GM21447 (cell line): Measurements from ENCODE around the gene CACNA1C.

Experiments
- ATAC-seq: cut with Tn5 transposase; IDR thresholded peaks from one replicate; pipeline ENCODE4 v1.9.1; 2021; ENCODE audit not compliant: unreplicated experiment

The CACNA1C gene

DNA sequence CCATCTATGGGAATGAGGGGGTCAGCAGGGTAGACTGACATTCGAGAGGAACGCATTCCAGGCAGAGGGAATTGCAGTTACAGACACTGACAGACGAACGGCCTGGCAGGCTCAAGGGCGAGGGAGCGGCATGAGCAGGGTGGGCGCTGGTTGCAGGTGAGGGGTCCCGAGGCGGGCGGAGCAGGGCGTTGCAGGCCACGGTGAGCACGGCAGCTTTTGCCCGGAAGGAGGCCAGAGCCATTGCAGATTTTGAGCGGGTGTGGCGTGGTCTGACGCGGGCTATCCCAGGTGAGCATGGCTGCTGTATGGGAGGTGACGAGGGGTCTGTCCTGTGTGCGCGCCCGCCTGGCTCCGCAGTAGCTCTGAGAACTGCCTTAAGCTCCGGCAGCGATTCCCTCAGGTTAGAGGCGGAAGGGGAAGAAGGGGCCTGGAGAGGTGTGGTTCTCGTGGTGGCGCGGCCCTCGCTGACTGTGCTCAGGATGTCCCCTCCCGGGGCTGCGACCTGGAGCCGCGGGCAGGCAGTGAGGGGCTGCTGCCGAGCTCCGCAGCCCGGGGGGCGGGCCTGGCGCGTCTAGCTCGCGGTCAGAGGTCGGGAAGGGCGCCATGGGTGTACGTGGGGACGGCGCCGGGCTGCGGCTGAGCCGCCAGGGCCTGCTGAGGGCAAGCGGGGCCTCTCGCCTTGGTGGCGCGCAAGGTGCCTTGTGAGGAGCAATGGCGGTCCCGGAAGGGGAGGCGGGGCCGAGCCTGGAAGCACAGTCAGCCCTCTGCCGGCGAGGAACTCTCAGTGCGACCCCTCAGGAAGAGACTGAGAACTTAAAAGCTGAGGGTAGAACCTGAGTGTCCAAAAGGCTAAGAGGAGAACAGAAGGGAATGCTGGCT, 177.1 kb downstream of the CACNA1C start:
- no peak for ATAC-seq

DNA sequence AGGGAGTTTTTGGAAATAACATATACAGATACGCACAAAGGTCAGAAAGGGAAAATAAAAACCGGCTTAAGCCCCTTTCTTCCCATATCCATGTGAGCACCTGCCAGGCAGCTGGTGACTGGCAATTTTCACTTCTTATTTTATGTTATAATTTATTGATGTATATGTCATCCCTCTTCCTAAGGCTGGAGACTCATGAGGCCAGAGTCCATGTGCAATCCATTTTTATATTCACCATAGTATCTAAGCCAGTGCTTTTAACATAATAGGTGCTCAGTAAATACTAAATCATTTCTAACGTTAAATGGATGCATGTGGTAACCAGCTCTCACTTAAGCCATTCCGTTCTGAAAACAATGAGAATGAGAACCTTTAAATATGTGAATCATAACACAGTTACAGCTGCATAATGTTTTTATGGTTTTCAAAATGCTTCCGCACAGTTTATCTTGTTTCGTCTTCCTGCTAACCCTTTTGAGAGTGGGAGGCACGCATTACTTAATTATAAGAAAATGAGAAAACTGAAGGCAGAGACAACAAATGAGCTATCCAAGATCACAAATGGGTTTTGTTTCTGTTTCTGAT, 178.3 kb downstream of the CACNA1C start:
- ATAC-seq: no peak

GRCh38 chr12:2231956-2232355, 179.2 kb downstream of the CACNA1C start:
- ATAC-seq: no peak

GRCh38 chr12:2233034-2233433, 180.2 kb downstream of the CACNA1C start:
- ATAC-seq: no peak

DNA sequence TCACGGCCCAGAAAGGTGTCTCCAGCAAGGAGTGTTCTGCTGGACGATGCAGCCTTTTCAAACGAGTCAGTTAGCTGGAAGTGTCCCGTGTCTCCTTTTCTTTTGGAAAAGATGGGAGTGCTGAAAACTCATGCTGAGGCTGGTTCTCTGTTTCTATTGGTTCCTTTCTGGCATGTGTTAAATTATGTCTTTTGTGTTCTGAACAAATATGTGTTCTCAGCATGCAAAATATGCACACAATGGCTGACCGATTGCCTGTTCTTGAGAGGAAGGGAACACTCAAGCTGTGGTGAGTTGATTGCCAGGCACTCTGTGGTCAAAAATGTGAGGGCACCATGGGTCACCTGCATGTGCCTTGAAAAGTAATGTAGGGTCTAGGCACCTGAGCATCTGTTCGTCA, 181.3 kb downstream of the CACNA1C start:
- ATAC-seq: no peak

DNA sequence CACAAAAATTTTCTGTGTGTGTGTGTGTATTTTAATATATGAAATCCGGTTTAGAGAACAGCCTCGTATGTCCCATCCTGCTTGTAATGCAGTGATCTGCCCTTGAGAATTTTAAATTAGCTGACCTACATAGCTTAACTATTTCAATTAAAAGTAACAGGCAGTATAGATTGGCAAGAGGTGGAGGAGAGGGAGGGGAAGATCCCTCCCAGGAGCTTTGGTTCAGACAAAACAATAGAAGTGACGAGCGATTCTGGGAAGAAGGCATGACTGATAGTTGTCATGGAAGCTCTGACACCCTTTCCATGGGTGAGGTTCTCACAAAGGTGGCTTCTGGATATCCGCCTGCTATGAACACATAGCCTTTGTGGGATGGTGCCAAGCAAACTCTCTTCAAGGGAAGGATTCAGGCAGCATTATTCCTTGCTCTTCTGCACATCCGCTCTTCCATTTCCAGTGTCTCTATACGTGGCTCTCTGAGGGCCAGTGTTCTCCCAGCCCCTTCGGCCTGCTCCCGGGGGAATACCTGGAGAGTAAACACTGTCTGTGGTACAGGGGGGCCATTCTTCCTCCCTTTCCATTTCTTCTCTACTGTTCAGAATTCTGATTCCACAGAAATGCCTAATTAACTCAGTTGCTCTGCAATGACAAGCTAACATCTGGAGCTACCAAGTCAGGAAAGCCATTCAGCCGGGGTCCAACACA, 182.0 kb downstream of the CACNA1C start:
- no peak for ATAC-seq

- ATAC-seq: no peak
These were observed 183.9 kb downstream of the CACNA1C start for GRCh38 chr12:2236506-2237294.

DNA sequence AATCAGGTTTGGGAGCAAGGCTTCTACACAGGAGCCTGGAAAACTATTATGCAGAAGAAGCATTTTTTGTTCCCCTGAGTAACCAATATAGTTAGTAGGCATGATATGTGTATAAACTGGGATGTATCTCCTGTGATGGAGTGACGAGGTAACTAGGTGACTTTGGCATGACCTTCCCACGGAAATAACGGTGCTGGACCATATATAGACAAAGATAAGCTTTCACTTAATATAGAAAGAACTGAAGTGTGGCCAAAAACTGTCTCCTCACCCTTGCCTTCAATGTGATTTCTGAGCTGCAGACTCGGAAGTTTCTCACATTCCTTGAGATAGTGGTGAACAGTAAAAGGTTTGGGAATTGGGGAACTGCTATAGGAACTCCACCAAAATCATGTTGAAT, 185.3 kb downstream of the CACNA1C start:
- no peak for ATAC-seq

DNA sequence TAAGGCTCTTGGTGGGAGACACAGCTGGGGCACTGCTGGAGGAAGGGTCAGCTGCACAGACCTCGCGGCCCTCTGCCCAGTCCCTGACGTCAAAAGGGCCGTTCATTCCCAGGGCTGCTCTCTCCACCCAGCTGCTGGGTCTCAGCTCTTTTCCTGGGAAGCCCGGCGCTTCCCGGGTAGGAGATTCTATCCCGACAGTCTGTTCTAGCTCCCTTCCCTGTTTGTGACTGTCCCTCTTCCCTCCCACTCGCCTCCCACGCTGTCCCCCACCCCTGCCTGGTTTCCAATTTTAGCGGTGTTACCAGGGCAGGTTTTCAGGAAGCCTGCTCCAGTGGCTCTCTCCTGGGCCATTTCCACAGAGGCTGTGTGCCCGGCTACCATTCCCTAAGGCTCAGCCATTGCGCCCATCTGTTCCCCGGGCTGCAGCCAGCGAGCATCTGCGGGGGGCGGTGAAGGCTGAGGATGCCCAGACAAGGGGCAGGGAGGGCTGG, 186.6 kb downstream of the CACNA1C start:
- ATAC-seq: no peak

DNA sequence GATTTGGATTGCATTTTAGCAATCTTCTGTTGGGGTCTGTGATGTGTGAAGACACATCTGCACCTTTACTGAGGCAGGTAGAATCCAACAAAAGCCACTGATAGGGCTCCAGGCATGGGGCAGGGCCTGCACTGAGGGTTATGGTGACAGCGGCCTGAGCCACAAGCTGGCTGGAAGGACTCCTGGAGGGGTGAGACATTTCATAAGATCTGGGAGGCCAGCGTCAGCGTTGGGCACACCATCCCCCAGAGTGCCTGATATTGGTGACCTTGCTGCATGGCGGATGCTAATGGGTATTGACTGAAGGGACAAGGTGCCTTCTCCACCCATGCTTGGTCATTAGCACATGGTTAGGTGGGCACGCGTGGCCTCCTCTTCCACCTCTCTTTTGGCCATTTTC, 187.6 kb downstream of the CACNA1C start:
- no peak for ATAC-seq

GRCh38 chr12:2240984-2241383, 188.2 kb downstream of the CACNA1C start:
- no peak for ATAC-seq

GRCh38 chr12:2242216-2242615, 189.4 kb downstream of the CACNA1C start:
- no peak for ATAC-seq

DNA sequence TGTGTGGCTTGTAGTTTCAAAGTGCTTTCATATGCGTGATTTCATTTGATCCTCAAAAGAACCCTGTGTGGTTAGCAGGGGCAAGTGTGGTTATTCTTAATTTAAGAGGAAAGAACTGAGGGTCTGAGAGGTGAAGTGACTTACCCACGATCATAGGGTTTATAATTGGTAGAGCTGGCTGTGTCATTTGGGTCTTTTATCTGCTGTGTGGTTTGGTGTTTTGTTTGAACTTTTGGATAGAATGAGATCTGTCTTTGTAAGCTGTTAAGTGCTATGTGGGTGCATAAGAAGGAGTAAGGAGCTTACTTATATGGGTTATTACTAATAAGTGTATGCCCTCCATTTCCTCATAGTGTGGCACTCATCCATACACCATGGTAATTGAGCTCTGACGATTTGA, 190.0 kb downstream of the CACNA1C start:
- no peak for ATAC-seq

- ATAC-seq: no peak
These were observed 190.5 kb downstream of the CACNA1C start for GRCh38 chr12:2243275-2243674.

- no peak for ATAC-seq
These were observed 191.4 kb downstream of the CACNA1C start for GRCh38 chr12:2244013-2244861.

- no peak for ATAC-seq
These were observed 193.6 kb downstream of the CACNA1C start for GRCh38 chr12:2246358-2246757.

DNA sequence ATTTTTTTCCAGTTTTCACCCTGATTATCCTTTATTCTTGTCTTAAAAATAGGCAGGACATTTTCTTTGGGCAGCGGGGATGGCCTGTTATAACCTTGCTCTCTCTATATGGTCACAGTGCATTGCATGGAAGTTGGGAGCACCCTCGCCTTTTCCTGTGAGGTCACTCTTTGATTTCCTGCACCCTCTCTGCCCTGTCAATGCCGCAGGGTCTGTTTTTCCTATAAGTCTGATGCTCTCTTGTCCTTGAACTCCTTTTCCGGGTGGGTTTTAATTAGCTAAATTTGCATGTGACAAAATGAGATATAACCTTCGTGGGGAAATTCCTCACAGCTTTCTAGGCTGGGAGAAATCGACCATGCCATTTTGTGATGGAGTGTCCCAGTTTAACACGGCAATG, 194.3 kb downstream of the CACNA1C start:
- no peak for ATAC-seq

DNA sequence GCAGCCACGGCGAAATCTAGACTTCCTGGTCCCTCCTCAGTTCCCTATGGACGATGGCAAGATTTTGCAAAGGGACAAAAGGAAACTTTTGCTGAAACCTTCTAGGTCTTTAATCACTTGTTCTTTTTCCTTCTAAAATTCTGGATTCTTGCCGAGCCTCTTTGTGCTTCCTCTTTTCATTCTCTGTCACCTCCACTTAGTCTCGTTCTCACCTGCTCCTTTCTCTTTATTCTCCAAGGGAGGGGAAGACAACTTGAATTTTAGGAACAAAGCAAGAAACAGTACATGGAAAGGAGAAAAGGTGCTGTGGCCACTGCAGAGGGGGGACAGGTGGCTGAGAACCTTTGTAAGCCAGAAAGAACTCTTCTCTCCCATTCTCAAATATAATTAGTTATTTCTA, 194.8 kb downstream of the CACNA1C start:
- no peak for ATAC-seq

GRCh38 chr12:2248087-2248900, 195.5 kb downstream of the CACNA1C start:
- no peak for ATAC-seq
